RWPE1 (cell line): ENCODE data around the gene NUDT1.

Experiments used
- CTCF ChIA-PET: fragments of 350-600 bp; sonication (Branson Sonifier 250); formaldehyde crosslinking; extraction: SDS; loops from one replicate; lab custom pipeline; 2021; lab: Yijun Ruan, JAX
- POLR2A ChIA-PET: fragments of 400-600 bp; formaldehyde crosslinking; extraction: SDS; loops from one replicate; lab custom pipeline; 2020; ENCODE audit warnings: antibody characterized with exemption; ENCODE audit not compliant: low non-redundant PET; lab: Yijun Ruan, JAX
- DNase-seq: peaks from one replicate; pipeline ENCODE4 v3.0.0; 2012; ENCODE audit warnings: low spot score
- H3K27ac ChIP-seq: fragments of 450-650 bp; 2 replicates; pipeline ENCODE4 v1.5.1; 2017
- TF ChIP-seq, protein P1 (sequence below): fragments of 450-650 bp; conservative IDR thresholded peaks from 2 replicates; pipeline ENCODE4 v1.5.1; 2017; ENCODE audit warnings: low read depth, mild to moderate bottlenecking

Gene NUDT1

DNA sequence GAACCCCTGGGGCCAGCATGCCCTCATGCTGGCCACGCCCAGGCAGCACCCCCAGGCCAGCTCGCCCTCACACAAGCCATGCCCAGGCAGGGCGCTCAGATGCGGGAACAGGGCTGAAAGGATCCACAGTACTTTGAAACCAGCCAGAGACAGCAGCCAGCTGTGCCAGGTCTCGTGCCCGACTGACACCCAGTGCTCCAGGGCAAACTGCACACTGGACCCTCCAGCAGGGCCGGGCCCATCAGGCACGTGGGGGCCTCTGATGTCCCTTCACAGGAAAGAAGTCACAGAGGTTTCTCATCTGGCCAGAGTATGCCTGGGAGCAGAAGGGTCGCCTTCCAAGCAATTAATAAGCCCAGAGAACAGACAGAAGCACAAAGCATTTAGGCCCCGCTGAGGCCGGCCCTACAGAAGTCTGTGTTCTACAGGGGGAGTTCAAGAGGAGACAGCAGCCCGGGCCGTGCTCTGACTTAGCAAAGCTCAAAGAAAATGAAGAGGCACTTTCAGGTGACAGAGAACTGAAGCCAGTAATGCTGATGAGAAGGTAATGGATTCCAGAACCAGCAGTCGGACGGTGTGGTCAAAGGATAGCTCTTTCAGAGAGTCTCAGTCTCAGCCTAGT lies 30.7 kb upstream of the NUDT1 start:
- DNase-seq: no peak
- TF ChIP-seq, protein P1, sequence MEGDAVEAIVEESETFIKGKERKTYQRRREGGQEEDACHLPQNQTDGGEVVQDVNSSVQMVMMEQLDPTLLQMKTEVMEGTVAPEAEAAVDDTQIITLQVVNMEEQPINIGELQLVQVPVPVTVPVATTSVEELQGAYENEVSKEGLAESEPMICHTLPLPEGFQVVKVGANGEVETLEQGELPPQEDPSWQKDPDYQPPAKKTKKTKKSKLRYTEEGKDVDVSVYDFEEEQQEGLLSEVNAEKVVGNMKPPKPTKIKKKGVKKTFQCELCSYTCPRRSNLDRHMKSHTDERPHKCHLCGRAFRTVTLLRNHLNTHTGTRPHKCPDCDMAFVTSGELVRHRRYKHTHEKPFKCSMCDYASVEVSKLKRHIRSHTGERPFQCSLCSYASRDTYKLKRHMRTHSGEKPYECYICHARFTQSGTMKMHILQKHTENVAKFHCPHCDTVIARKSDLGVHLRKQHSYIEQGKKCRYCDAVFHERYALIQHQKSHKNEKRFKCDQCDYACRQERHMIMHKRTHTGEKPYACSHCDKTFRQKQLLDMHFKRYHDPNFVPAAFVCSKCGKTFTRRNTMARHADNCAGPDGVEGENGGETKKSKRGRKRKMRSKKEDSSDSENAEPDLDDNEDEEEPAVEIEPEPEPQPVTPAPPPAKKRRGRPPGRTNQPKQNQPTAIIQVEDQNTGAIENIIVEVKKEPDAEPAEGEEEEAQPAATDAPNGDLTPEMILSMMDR: no peak
- POLR2A ChIA-PET: no interaction called here
- peak overlapping the region; percentile 37 for H3K27ac ChIP-seq
- CTCF ChIA-PET: interaction anchor here (0.7 kb wide), 1 partner anchor 231 kb away, joined by 3 read pairs; no protein-coding TSS in a partner anchor

DNA sequence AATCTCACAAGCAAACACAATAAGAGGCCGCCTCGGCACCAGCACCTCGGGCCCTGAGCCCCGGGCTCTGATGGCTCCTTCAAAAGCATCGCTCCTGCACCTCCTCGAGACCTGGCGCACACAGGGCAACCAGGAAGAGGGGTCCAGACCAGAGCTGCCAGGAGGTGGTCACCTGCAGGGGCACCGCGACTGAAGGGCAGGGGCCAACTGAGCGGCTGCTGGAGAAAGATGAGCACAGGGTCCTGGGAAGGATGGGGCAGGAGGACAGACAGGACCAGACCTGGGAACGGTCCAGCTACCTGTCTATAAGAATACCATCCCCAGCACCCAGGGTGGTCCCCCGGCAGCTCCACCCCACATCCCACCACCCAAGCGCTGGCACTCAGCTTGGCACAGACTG lies 30.1 kb upstream of the NUDT1 start:
- ChIA-PET CTCF (no interaction called here), POLR2A (no interaction called here)
- TF ChIP-seq, protein P1: no peak
- peak overlapping the region; percentile 37 for H3K27ac ChIP-seq
- DNase-seq: no peak

DNA sequence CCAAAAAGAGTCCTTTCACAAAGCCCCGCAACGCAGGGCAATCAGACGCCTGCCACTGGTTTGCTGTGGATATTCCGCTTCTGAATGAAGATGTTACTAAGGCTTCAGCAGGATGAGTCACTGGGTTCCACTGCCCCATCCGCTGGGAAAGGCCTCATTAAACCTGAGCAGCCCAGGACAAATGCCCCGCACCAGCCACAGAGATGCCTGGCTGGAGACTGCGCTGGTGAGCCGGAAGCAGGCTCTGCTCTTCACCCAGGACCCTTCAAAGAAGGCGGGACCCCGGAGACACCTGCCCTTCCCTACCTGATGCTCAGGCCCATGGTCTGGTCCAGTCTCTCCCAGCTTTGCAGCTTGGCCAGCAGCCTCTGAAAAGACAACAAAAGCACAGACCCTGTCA lies 29.1 kb upstream of the NUDT1 start:
- TF ChIP-seq, protein P1: no peak
- no peak for DNase-seq
- peak overlapping the region; percentile 18 for H3K27ac ChIP-seq
- ChIA-PET CTCF (no interaction called here), POLR2A (no interaction called here)

DNA sequence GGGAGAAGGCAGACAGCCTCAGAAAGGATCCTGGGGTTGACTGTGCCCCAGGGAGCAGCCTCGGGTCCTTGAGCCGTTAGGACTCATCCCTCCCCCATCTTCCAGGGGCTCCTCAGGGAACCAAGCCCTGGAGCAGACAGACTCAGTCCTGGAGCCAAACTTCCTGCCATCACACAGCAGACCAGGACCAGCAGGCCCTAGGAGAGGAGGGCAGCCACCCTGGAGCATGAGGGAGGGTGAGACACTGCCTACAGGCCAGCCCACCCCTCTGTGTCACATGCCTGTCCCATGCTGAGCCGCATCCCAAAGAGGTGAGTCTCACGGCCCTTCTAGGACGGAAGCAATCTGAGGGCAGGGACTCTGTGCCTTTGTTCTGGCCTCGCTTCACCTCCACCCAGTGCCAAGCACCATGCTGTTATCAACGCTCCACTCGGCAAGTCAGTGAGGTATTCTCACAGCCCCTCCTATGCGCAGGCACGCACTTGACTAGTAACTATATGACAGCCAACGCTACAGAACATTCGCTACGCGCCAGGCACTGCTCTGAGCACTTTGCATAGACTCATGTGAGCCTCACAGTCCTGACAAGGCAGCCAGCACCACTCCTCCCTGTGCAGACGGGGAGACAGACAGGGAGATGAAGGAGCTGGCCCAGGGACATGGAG lies 28.3 kb upstream of the NUDT1 start:
- peak overlapping the region; percentile 18 for H3K27ac ChIP-seq
- TF ChIP-seq, protein P1: no peak
- POLR2A ChIA-PET: no interaction called here
- CTCF ChIA-PET: no interaction called here
- no peak for DNase-seq

DNA sequence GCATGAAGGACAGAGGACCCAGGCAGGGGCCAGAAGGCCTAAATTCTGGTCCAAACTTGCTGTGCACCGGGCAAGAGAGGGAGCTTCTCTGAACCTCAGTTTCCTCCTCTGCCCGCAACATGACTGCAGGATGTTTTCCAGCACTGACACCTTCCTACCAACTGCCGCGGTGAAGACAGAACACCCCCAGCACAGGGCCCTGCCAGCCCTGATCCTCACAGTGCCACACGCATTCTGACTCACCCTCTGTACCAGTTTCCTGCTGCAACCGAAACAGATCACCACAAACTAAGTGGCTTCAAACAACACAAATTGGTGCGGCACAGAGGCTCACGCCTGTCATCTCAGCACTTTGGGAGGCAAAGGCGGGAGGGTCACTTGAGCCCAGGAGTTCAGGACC lies 27.4 kb upstream of the NUDT1 start:
- CTCF ChIA-PET: no interaction called here
- TF ChIP-seq, protein P1: no peak
- POLR2A ChIA-PET: no interaction called here
- no peak for DNase-seq
- H3K27ac ChIP-seq: peak overlapping the region; percentile 18

DNA sequence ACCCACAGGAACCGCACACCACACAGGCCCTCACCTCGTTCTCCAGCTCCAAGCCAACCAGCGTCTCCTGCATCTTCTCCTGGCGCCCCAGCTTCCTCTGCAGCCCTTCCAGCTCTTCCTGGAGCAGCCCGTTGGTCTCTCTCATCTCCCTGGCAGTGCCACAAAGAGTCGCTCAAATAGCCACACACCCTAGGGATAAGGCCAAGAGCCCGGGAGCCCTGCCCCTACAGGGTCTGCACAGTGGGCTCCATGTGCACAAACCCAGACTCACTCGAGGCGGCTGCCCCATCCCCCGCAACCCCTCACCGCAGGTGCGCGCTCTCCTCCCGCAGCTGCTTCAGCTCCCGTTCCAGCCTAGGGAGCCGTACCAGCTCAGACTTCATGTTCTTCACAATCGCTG lies 26.2 kb upstream of the NUDT1 start:
- no peak for DNase-seq
- peak overlapping the region; percentile 18; the same call in 1 of the 2 replicates for H3K27ac ChIP-seq
- TF ChIP-seq, protein P1: no peak
- ChIA-PET CTCF (interaction anchor here (0.5 to 0.6 kb wide), 2 partner anchors 133 to 475 kb away, joined by 3 to 4 read pairs; no protein-coding TSS in a partner anchor), POLR2A (no interaction called here)
